SK-N-SH (cell line): ENCODE measurements around the gene TRIM71. TPM values are rescaled to one million over a fixed set of nuclear protein-coding genes. Genes with fewer than 3 reads are reported as not detected.

Experiments
- CTCF ChIA-PET: fragments of 300-600, 350-600 bp; formaldehyde crosslinking; extraction: SDS; loops from one replicate; lab custom pipeline; 2021; lab: Yijun Ruan, JAX
- POLR2A ChIA-PET: fragments of 350-600 bp; sonication (Branson Sonifier 250); formaldehyde crosslinking; extraction: SDS; loops from one replicate; lab custom pipeline; 2020; ENCODE audit warnings: antibody characterized with exemption, inconsistent platforms; lab: Yijun Ruan, JAX
- DNase-seq: peaks from one replicate; pipeline ENCODE4 v3.0.0; 2012
- H2AFZ ChIP-seq: fragments of 200-600 bp; sonication (generic); 2 replicates; pipeline ENCODE4 v1.8.1; 2016; ENCODE audit warnings: antibody characterized with exemption, mild to moderate bottlenecking, low read depth
- H3F3A ChIP-seq: fragments of 200-600 bp; sonication (generic); replicated peaks from 2 replicates; pipeline ENCODE3; 2016; ENCODE audit warnings: antibody characterized with exemption, mild to moderate bottlenecking; ENCODE audit not compliant: insufficient read depth
- H3K27ac ChIP-seq, 2 experiments: fragments of 200-500 bp in 1 of 2; fragments of 200-600 bp in 1 of 2; sonication (Bioruptor generic) in 1 of 2; sonication (generic), shearing (Covaris generic) in 1 of 2; 2 replicates each; pipeline versions ENCODE4 v1.5.1 to v1.6.1; 2014 to 2016; ENCODE audit warnings: low read depth in 2 of 2, inconsistent platforms in 1 of 2, low read length in 1 of 2, mild to moderate bottlenecking in 1 of 2, mixed read lengths in 1 of 2
- H3K27me3 ChIP-seq: fragments of 200-600 bp; sonication (generic), shearing (Covaris generic); 2 replicates; pipeline ENCODE4 v1.6.1; 2016; ENCODE audit warnings: mixed run types; ENCODE audit not compliant: insufficient read depth
- H3K36me3 ChIP-seq, 2 experiments: fragments of 200-500 bp in 1 of 2; fragments of 200-600 bp in 1 of 2; sonication (Bioruptor generic) in 1 of 2; sonication (generic) in 1 of 2; replicated peaks in 1 of 2; 2 replicates each; pipeline versions ENCODE3 to v1.5.1; 2014 to 2016; ENCODE audit warnings: low read length in 1 of 2, mild to moderate bottlenecking in 1 of 2; ENCODE audit not compliant: insufficient read depth in 2 of 2, control insufficient read depth in 1 of 2
- H3K4me1 ChIP-seq, 2 experiments: fragments of 200-500 bp in 1 of 2; fragments of 200-600 bp in 1 of 2; sonication (Bioruptor generic) in 1 of 2; sonication (generic), shearing (Covaris generic) in 1 of 2; 2 replicates each; pipeline versions ENCODE4 v1.5.1 to v1.6.1; 2014 to 2016; ENCODE audit warnings: low read depth in 1 of 2, low read length in 1 of 2, mixed run types in 1 of 2; ENCODE audit not compliant: insufficient read depth in 2 of 2, control insufficient read depth in 1 of 2
- H3K4me2 ChIP-seq: fragments of 200-600 bp; sonication (generic), shearing (Covaris generic); 2 replicates; pipeline ENCODE4 v1.6.1; 2017; ENCODE audit warnings: mixed run types
- H3K4me3 ChIP-seq, 2 experiments: fragments of 200-500 bp in 1 of 2; fragments of 200-600 bp in 1 of 2; sonication (Bioruptor generic) in 1 of 2; sonication (generic), shearing (Covaris generic) in 1 of 2; 2 replicates each; pipeline versions ENCODE4 v1.5.1 to v1.8.1; 2014 to 2016; ENCODE audit warnings: low read depth in 2 of 2, inconsistent platforms in 1 of 2, low read length in 1 of 2, mild to moderate bottlenecking in 1 of 2, mixed read lengths in 1 of 2, moderate library complexity in 1 of 2
- H3K79me2 ChIP-seq: fragments of 200-600 bp; sonication (generic); 2 replicates; pipeline ENCODE4 v1.8.1; 2017; ENCODE audit warnings: mild to moderate bottlenecking; ENCODE audit not compliant: insufficient read depth
- H3K9ac ChIP-seq: fragments of 200-600 bp; sonication (generic); 2 replicates; pipeline ENCODE4 v1.6.1; 2017; ENCODE audit warnings: mixed run types
- H3K9me2 ChIP-seq: fragments of 200-600 bp; sonication (generic); 2 replicates; pipeline ENCODE4 v1.6.1; 2017; ENCODE audit warnings: mixed run types
- H3K9me3 ChIP-seq: fragments of 200-600 bp; sonication (generic); 2 replicates; pipeline ENCODE4 v1.6.1; 2017; ENCODE audit warnings: mixed run types, mild to moderate bottlenecking, moderate library complexity
- H4K20me1 ChIP-seq: fragments of 200-600 bp; sonication (generic); 2 replicates; pipeline ENCODE4 v1.6.1; 2017; ENCODE audit warnings: mild to moderate bottlenecking, mixed run types; ENCODE audit not compliant: insufficient read depth
- ELF1 ChIP-seq: IDR thresholded peaks from 2 replicates; pipeline ENCODE4 v1.4.0; 2012
- EP300 ChIP-seq, 2 experiments: IDR thresholded peaks; 2 replicates each; pipeline versions ENCODE4 v1.4.0 to v1.6.1; 2012; ENCODE audit warnings: borderline replicate concordance in 1 of 2, low read depth in 1 of 2, low read length in 1 of 2
- FOXJ3 ChIP-seq: sonication (generic); formaldehyde crosslinking; IDR thresholded peaks from 2 replicates; pipeline ENCODE4 v1.5.1; 2020; ENCODE audit warnings: mild to moderate bottlenecking, missing genetic modification reagents
- FOXM1 ChIP-seq: IDR thresholded peaks from 2 replicates; pipeline ENCODE4 v1.4.0; 2012; ENCODE audit warnings: low read depth, mild to moderate bottlenecking
- GABPA ChIP-seq: IDR thresholded peaks from 2 replicates; pipeline ENCODE4 v1.4.0; 2012; ENCODE audit warnings: low read depth, mild to moderate bottlenecking
- GATA2 ChIP-seq: sonication (generic); formaldehyde crosslinking; IDR thresholded peaks from 2 replicates; pipeline ENCODE4 v1.5.0; 2020; ENCODE audit warnings: mild to moderate bottlenecking, missing genetic modification reagents
- JUND ChIP-seq: IDR thresholded peaks from 2 replicates; pipeline ENCODE4 v1.4.0; 2012
- MAX ChIP-seq: IDR thresholded peaks from 2 replicates; pipeline ENCODE4 v1.4.0; 2012; ENCODE audit warnings: low read depth
- MEF2A ChIP-seq: IDR thresholded peaks from 2 replicates; pipeline ENCODE4 v1.4.0; 2012; ENCODE audit warnings: low read depth, borderline replicate concordance
- MXI1 ChIP-seq: IDR thresholded peaks from 2 replicates; pipeline ENCODE4 v1.6.1; 2012; ENCODE audit warnings: mild to moderate bottlenecking, low read depth, low read length, improper control_type of control experiment
- NFIC ChIP-seq: IDR thresholded peaks from 2 replicates; pipeline ENCODE4 v1.4.0; 2012; ENCODE audit warnings: borderline replicate concordance
- NRF1 ChIP-seq: IDR thresholded peaks from 2 replicates; pipeline ENCODE4 v1.6.1; 2012; ENCODE audit warnings: low read depth, mild to moderate bottlenecking, low read length
- PBX3 ChIP-seq: IDR thresholded peaks from 2 replicates; pipeline ENCODE4; 2012
- POLR2AphosphoS5 ChIP-seq: IDR thresholded peaks from 2 replicates; pipeline ENCODE4 v1.6.1; 2012; ENCODE audit warnings: low read depth, low read length
- RCOR1 ChIP-seq: fragments of 150-350 bp; IDR thresholded peaks from 2 replicates; pipeline ENCODE4 v1.6.1; 2017; ENCODE audit warnings: antibody characterized with exemption, low read length
- RFX5 ChIP-seq: IDR thresholded peaks from 2 replicates; pipeline ENCODE4 v1.6.1; 2012; ENCODE audit warnings: mild to moderate bottlenecking, improper control_type of control experiment, low read length
- TEAD4 ChIP-seq: IDR thresholded peaks from 2 replicates; pipeline ENCODE4 v1.4.0; 2012; ENCODE audit warnings: mild to moderate bottlenecking, borderline replicate concordance; ENCODE audit not compliant: insufficient read depth
- USF1 ChIP-seq: IDR thresholded peaks from 2 replicates; pipeline ENCODE4 v1.4.0; 2012; ENCODE audit warnings: low read depth, borderline replicate concordance
- YY1 ChIP-seq: IDR thresholded peaks from 2 replicates; pipeline ENCODE4 v1.4.0; 2012; ENCODE audit warnings: low read depth, mild to moderate bottlenecking
- ZBTB33 ChIP-seq: IDR thresholded peaks from 2 replicates; pipeline ENCODE4 v1.4.0; 2012; ENCODE audit warnings: low read depth, borderline replicate concordance
- WGBS: methylation state at CpG from one replicate; pipeline ENCODE4 v1.1.6; 2017; ENCODE audit warnings: low lambda C conversion rate; 5-methylcytosine and 5-hydroxymethylcytosine counted together
- polyA plus RNA-seq, 3 experiments: library from polyadenylated mRNA; depleted of rRNA; stranded (reverse); fragments of >200 nt; gene quantifications; 2 replicates each; pipeline ENCODE4 v1.2.3, GENCODE V29; 2012

Gene TRIM71
- polyA plus RNA-seq, 1 of the 3 experiments (the other 2 are of a cell fraction), result not detected

GRCh38 chr3:32820430-32820829 lies 2.6 kb downstream of the TRIM71 start:
- no peaks in the 10 kb centered on the region; a peak in 1 of 4 replicates for H3K4me1 ChIP-seq
- H3K9ac ChIP-seq, result no peak overlapping the region
- no peaks in the 10 kb centered on the region for H3F3A ChIP-seq
- H3K4me2 ChIP-seq, result no peak overlapping the region
- H3K9me3 ChIP-seq, result no peaks in the 10 kb centered on the region
- WGBS, result 70% methylated on average over 2 of the region's 2 CpGs
- H3K36me3 ChIP-seq, result no peaks in the 10 kb centered on the region
- H3K79me2 ChIP-seq, result no peaks in the 10 kb centered on the region
- H3K27ac ChIP-seq, result no peak overlapping the region
- no peak for TF ChIP-seq MAX
- no peak for TF ChIP-seq JUND
- TF ChIP-seq FOXJ3 (CRISPR knock-in tag), result no peak
- TF ChIP-seq POLR2AphosphoS5, result no peak
- no peak for TF ChIP-seq NRF1
- no peak for TF ChIP-seq MEF2A
- TF ChIP-seq RFX5, result no peak
- TF ChIP-seq GABPA, result no peak
- TF ChIP-seq GATA2 (CRISPR knock-in tag), result no peak
- TF ChIP-seq FOXM1, result no peak
- TF ChIP-seq ELF1, result no peak
- no peak for TF ChIP-seq ZBTB33
- no peak for TF ChIP-seq YY1
- no peak for TF ChIP-seq USF1
- no peak for TF ChIP-seq MXI1
- no peak for TF ChIP-seq EP300 (IDR thresholded peaks at IDR 0.05; ENCODE audit: borderline replicate concordance in 1 of 2, low read depth in 1 of 2, low read length in 1 of 2)
- TF ChIP-seq RCOR1, result no peak
- TF ChIP-seq PBX3, result no peak
- no peak for TF ChIP-seq NFIC
- TF ChIP-seq TEAD4, result no peak
- H3K9me2 ChIP-seq, result no peaks in the 10 kb centered on the region
- ChIA-PET CTCF (interaction anchor here (1.3 to 1.8 kb wide), 3 partner anchors 11 to 254 kb away, joined by 3 to 4 read pairs (median 3); no protein-coding TSS in a partner anchor), POLR2A (no interaction called here)
- H3K4me3 ChIP-seq, result no peak overlapping the region
- no peak overlapping the region for H2AFZ ChIP-seq
- H4K20me1 ChIP-seq, result no peaks in the 10 kb centered on the region
- no peak for DNase-seq
- H3K27me3 ChIP-seq, result peaks cover 73% of the 10 kb centered on the region
